Measurements from ENCODE around the gene GPR152.

The GPR152 gene

GRCh38 chr11:67452141-67452952, at the start of gene GPR152:
Gene GPR152, minus strand, starts transcription at chr11:67452729. Its CDS starts 5 bp downstream, at chr11:67452724.
- no peak for DNase-seq (ENCODE audit: low read depth in 2 of 2)

GRCh38 chr11:67501854-67502253, 49.3 kb upstream of the GPR152 start:
- no peak for DNase-seq (ENCODE audit: low read depth in 2 of 2)

GRCh38 chr11:67500831-67501715, 48.5 kb upstream of the GPR152 start:
- no peak for DNase-seq (ENCODE audit: low read depth in 2 of 2)

- no peak for DNase-seq (ENCODE audit: low read depth in 2 of 2)
Measured at GRCh38 chr11:67500484-67500821, 47.9 kb upstream of the GPR152 start.

GRCh38 chr11:67499808-67500483, 47.4 kb upstream of the GPR152 start:
- DNase-seq (ENCODE audit: low read depth in 2 of 2), result no peak

GRCh38 chr11:67498544-67498972, 46.0 kb upstream of the GPR152 start:
- no peak for DNase-seq (ENCODE audit: low read depth in 2 of 2)

GRCh38 chr11:67497656-67498291, 45.2 kb upstream of the GPR152 start:
- no peak for DNase-seq (ENCODE audit: low read depth in 2 of 2)

GRCh38 chr11:67496113-67496512, 43.6 kb upstream of the GPR152 start:
- no peak for DNase-seq (ENCODE audit: low read depth in 2 of 2)

GRCh38 chr11:67495234-67496005, 42.9 kb upstream of the GPR152 start:
- DNase-seq (ENCODE audit: low read depth in 2 of 2), result no peak

- no peak for DNase-seq (ENCODE audit: low read depth in 2 of 2)
Measured at GRCh38 chr11:67494371-67495233, 42.1 kb upstream of the GPR152 start.

GRCh38 chr11:67493548-67494370, 41.2 kb upstream of the GPR152 start:
- DNase-seq (ENCODE audit: low read depth in 2 of 2), result no peak

GRCh38 chr11:67492801-67493547, 40.4 kb upstream of the GPR152 start:
- no peak for DNase-seq (ENCODE audit: low read depth in 2 of 2)

GRCh38 chr11:67492069-67492727, 39.7 kb upstream of the GPR152 start:
- DNase-seq (ENCODE audit: low read depth in 2 of 2), result no peak

- no peak for DNase-seq (ENCODE audit: low read depth in 2 of 2)
Measured at GRCh38 chr11:67491276-67492068, 38.9 kb upstream of the GPR152 start.

- no peak for DNase-seq (ENCODE audit: low read depth in 2 of 2)
Measured at GRCh38 chr11:67490727-67491065, 38.2 kb upstream of the GPR152 start.

- no peak for DNase-seq (ENCODE audit: low read depth in 2 of 2)
Measured at GRCh38 chr11:67489885-67490726, 37.6 kb upstream of the GPR152 start.
